Uterus (tissue), 4 donors: ENCODE data around the gene COL4A1. TPM values are rescaled to one million over a fixed set of nuclear protein-coding genes. Genes with fewer than 3 reads are reported as not detected.
A peak's percentile ranks its signal among the peaks of the same experiment; 100 is the strongest.

Experiments used
- DNase-seq, 2 donors: peaks; one replicate each; pipeline ENCODE4 v3.0.0-alpha.2; 2019 to 2020
- H3K27ac ChIP-seq, 2 donors: fragments of 200-600 bp; sonication (generic); 1 replicate in 1 of 2; 2 replicates in 1 of 2; pipeline ENCODE4 v1.5.1; 2016 to 2018
- H3K27me3 ChIP-seq, 2 donors: fragments of 200-600 bp; sonication (generic); one replicate each; pipeline ENCODE4 v1.5.1; 2018 to 2019; ENCODE audit warnings: control low read depth in 1 of 2
- H3K36me3 ChIP-seq, 2 donors: fragments of 200-600 bp; sonication (generic); one replicate each; pipeline ENCODE4 v1.5.1; 2019; ENCODE audit warnings: control low read depth in 1 of 2
- H3K4me1 ChIP-seq, 2 donors: fragments of 200-600 bp; sonication (generic); one replicate each; pipeline ENCODE4 v1.5.1; 2018 to 2019; ENCODE audit warnings: control low read depth in 1 of 2
- H3K4me3 ChIP-seq, 2 donors: fragments of 200-600 bp; sonication (generic); 1 replicate in 1 of 2; 2 replicates in 1 of 2; pipeline ENCODE4 v1.5.1; 2018 to 2019; ENCODE audit warnings: mild to moderate bottlenecking in 1 of 2
- H3K9me3 ChIP-seq, 2 donors: fragments of 200-600 bp; sonication (generic); one replicate each; pipeline ENCODE4 v1.5.1; 2019; ENCODE audit warnings: control low read depth in 1 of 2
- POLR2A ChIP-seq, 2 donors: fragments of 450-650 bp; IDR thresholded peaks; one replicate each; pipeline ENCODE4 v1.6.1; 2016; ENCODE audit warnings: antibody characterized with exemption in 2 of 2, mild to moderate bottlenecking in 1 of 2, moderate library complexity in 1 of 2
- intact Hi-C: fragments of 100-400 bp; cut with DNase I; formaldehyde crosslinking; loops from one replicate; pipeline ENCODE4 v1.15.1; 2023; ENCODE audit warnings: low total_unique reads
- total RNA-seq, 4 donors: library from RNA; depleted of rRNA in 3 of 4; stranded (reverse); fragments of >200 nt in 3 of 4; gene quantifications; one replicate each; pipeline versions ENCODE4 v1.1.0 to v1.2.4, GENCODE V29; 2014 to 2023
- TF ChIP-seq, protein P1 (sequence below), 4 experiments: fragments of 200-600 bp in 2 of 4; fragments of 450-650 bp in 2 of 4; sonication (generic) in 2 of 4; IDR thresholded peaks; one replicate each; pipeline ENCODE4 v1.5.1; 2016 to 2019; ENCODE audit warnings: antibody characterized with exemption in 4 of 4, mild to moderate bottlenecking in 2 of 4, moderate library complexity in 1 of 4
- donor health status: DM: yes; HTN: yes; CAD: no.

Gene COL4A1
- total RNA-seq, 4 donors from 2014 or later = 164 to 737 (median 209) TPM

DNA sequence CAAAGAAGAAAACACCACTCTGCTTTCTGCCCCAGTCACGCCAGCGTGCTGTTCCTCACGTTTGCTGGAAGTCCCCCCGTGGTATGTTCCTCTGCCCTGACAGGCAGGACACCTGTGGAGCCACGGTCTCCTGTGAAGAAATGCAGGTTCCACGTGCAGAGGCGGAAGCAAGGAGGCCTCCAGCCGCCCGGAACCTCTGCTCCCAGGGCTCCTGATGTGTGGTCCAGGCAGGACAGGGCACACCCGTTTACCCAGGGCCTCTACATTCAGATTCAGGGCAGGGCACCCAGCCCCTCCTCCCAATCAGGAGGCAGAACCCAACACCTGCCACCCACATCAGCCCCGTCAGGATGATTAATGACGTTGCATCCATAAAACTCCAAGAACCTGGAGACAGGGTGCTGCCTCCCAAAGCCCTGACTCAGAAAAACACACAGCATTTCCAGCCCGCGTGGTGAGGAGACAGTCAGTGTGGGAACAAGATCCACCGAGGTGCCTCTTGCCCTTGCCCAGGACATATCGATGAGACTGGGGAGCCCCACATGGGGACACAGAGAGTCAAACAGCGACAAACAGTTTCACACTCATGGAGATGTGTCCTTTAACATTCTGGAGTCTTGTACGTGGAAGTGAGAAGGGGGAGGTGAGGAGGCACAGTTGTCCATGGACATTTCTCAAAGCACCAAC is 76.2 kb downstream of the COL4A1 start:
- no peak for DNase-seq
- intact Hi-C loops = no loop called here

DNA sequence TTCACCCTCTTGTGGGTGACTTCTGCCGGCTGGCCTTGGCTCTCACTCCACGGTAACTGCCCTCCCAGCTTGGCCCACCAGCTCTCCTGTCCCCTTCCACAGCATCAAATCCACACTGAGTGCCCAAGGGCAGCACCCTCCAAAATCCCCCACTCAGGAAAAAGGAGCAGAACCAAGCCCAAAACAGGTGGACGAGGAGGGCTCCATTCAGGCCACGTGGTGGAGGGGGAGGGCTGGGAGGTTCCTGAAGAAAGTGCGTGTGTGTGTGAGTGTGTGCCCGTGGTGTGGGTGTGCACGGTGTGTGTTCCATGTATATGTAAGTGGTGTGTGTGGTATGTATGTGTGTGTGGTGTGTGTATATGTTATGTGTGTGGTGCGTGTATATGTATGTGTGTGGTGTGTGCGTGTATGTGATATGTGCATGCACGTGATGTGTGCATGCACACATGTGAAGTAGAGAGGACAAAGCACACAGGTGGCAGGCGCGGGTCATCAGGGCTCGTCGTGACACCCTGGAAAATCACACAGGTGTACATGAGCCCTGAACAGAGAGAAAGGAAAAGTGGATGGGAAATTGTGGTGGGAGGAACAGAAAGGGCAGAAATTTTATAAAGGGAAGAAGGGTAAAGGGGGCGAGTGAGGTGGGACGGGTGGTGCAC is 76.9 kb downstream of the COL4A1 start:
- H3K9me3 ChIP-seq = no peaks in the 10 kb centered on the region
- H3K27me3 ChIP-seq = no peaks in the 10 kb centered on the region
- H3K4me3 ChIP-seq = no peak overlapping the region
- DNase-seq = no peak
- peaks cover 0 to 13% of the 10 kb centered on the region in 2 donors for H3K4me1 ChIP-seq
- TF ChIP-seq POLR2A (IDR thresholded peaks at IDR 0.05) = no peak
- TF ChIP-seq, protein P1, sequence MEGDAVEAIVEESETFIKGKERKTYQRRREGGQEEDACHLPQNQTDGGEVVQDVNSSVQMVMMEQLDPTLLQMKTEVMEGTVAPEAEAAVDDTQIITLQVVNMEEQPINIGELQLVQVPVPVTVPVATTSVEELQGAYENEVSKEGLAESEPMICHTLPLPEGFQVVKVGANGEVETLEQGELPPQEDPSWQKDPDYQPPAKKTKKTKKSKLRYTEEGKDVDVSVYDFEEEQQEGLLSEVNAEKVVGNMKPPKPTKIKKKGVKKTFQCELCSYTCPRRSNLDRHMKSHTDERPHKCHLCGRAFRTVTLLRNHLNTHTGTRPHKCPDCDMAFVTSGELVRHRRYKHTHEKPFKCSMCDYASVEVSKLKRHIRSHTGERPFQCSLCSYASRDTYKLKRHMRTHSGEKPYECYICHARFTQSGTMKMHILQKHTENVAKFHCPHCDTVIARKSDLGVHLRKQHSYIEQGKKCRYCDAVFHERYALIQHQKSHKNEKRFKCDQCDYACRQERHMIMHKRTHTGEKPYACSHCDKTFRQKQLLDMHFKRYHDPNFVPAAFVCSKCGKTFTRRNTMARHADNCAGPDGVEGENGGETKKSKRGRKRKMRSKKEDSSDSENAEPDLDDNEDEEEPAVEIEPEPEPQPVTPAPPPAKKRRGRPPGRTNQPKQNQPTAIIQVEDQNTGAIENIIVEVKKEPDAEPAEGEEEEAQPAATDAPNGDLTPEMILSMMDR (IDR thresholded peaks at IDR 0.05) = no peak
- intact Hi-C loops = loop anchor here (10.0 kb wide), 1 partner anchor 185 kb away; no protein-coding TSS in a partner anchor
- peak overlapping the region; percentile 5 to 57 for H3K27ac ChIP-seq
- no peaks in the 10 kb centered on the region for H3K36me3 ChIP-seq

More for the DNA sequence above, 76.2 kb downstream of the COL4A1 start:
- Histone ChIP-seq H3K9me3 (no peaks in the 10 kb centered on the region), H3K27ac (peak overlapping the region in 1 of 2 donors; percentile 80), H3K4me1 (peaks cover 0 to 13% of the 10 kb centered on the region in 2 donors), H3K27me3 (no peaks in the 10 kb centered on the region), H3K36me3 (no peaks in the 10 kb centered on the region), H3K4me3 (no peak overlapping the region)
- TF ChIP-seq POLR2A (IDR thresholded peaks at IDR 0.05) = no peak
- TF ChIP-seq, protein P1 (IDR thresholded peaks at IDR 0.05) = no peak

DNA sequence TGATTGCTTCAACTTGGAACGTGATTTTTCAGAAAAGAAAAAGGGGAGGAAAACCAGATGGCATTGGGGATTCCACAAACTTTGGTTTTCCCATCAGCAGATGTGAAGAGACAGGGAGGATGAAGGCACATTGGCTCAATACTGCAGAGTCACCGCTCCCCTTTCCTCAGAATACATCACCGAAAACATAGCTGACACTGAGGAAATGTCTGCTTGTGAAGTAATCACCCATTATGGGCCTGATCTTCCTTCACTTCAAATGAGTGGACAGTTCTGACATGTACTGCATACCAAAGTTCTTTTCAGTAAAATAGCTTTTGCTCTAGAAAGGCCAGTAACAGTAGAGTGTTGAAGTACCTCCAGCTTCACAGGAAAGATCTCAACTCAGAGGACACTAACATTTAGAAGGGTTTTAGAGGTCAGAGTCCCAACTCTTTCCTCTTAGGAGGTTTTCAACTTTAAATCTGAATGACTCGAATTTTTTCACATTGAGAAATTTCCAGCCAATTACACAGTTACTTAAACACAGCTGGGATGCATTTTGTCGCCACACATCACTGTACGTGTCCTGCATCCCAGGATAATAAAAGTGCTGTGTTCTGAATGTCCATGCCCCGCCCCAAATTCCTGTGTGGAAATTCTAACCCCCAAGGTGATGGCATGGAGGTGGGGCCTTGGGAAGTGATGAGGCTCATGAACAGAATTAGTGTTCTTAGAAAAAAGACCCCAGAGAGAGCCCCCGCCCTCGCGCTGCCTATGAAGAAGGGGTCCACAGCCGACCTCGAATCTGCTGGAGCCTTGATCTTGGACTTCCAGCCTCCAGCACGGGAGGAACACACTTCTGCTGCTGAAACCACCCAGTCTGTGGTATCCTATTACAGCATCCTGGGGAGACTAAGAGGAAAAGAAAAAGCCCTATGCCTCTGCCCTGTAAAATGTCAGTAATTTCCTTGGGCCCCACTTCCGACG is 77.7 kb downstream of the COL4A1 start:
- intact Hi-C loops = loop anchor here (10.0 kb wide), 1 partner anchor 186 kb away; no protein-coding TSS in a partner anchor
- TF ChIP-seq, protein P1 (IDR thresholded peaks at IDR 0.05) = no peak
- TF ChIP-seq POLR2A (IDR thresholded peaks at IDR 0.05) = no peak
- Histone ChIP-seq H3K36me3 (no peaks in the 10 kb centered on the region), H3K4me1 (peaks cover 0 to 13% of the 10 kb centered on the region in 2 donors), H3K27ac (peak overlapping the region; percentile 5 to 57), H3K4me3 (no peak overlapping the region), H3K27me3 (no peaks in the 10 kb centered on the region), H3K9me3 (no peaks in the 10 kb centered on the region)
- DNase-seq = no peak

DNA sequence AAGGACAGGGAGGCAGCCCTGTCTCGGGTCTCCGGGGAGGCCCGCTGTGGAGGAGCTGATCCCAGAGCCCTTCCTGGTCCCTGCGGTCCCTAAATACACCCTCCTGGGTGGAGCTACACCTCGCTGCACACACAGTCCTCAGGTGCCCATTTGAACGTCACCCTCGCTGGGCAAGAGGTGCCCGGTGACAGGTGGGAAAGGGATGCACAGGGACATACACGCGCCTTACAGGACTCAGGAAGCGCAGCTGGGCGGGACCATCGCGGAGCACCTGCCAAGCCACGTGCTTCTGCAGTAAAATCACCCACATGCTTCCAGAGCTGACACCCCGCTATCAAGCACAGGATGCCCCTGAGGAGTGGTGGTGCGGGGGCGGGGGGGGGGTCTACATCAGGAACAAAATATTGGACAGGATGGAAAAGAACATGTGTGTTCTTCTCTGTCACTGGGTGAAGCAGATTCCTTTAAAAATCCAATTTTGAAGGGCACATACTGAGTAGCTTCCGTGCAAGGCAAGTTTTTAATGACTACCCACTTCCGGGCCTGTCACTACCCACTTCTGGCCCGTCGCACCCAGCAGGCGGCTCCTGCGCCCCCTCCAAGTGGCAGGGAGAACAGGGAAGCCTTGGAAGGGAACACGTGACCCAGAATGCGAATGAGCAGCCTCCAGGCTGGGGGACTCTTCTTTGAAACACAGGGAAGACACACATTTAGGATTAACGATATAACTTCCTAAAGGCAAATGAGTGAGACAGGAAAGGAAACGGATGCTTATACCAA is 78.9 kb downstream of the COL4A1 start:
- Histone ChIP-seq H3K4me3 (no peak overlapping the region), H3K27ac (peak overlapping the region; percentile 4 to 57), H3K27me3 (no peaks in the 10 kb centered on the region), H3K4me1 (peaks cover 0 to 13% of the 10 kb centered on the region in 2 donors), H3K9me3 (no peaks in the 10 kb centered on the region), H3K36me3 (no peaks in the 10 kb centered on the region)
- intact Hi-C loops = loop anchor here (10.0 kb wide), 1 partner anchor 187 kb away; no protein-coding TSS in a partner anchor
- TF ChIP-seq POLR2A (IDR thresholded peaks at IDR 0.05) = no peak
- TF ChIP-seq, protein P1 (IDR thresholded peaks at IDR 0.05) = no peak
- DNase-seq = no peak
